22Rv1 (cell line): Measurements from ENCODE around the gene ZNF41.

ENCODE experiments used
- ZFX ChIP-seq: fragments of 450-650 bp; IDR thresholded peaks from 2 replicates; pipeline ENCODE4 v1.6.1; 2017; ENCODE audit warnings: antibody characterized with exemption, borderline replicate concordance
- TF ChIP-seq, protein P1 (sequence below): fragments of 450-650 bp; IDR thresholded peaks from 2 replicates; pipeline ENCODE4 v1.5.1; 2017; ENCODE audit warnings: mild to moderate bottlenecking

GRCh38 chrX:47420962-47421361 is 62.1 kb downstream of the ZNF41 start:
- TF ChIP-seq, protein P1, sequence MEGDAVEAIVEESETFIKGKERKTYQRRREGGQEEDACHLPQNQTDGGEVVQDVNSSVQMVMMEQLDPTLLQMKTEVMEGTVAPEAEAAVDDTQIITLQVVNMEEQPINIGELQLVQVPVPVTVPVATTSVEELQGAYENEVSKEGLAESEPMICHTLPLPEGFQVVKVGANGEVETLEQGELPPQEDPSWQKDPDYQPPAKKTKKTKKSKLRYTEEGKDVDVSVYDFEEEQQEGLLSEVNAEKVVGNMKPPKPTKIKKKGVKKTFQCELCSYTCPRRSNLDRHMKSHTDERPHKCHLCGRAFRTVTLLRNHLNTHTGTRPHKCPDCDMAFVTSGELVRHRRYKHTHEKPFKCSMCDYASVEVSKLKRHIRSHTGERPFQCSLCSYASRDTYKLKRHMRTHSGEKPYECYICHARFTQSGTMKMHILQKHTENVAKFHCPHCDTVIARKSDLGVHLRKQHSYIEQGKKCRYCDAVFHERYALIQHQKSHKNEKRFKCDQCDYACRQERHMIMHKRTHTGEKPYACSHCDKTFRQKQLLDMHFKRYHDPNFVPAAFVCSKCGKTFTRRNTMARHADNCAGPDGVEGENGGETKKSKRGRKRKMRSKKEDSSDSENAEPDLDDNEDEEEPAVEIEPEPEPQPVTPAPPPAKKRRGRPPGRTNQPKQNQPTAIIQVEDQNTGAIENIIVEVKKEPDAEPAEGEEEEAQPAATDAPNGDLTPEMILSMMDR = no peak
- no peak for TF ChIP-seq ZFX
